H1 (cell line): Measurements from ENCODE around the gene MRRF. TPM values are rescaled to one million over a fixed set of nuclear protein-coding genes. Genes with fewer than 3 reads are reported as not detected.

ENCODE experiments used
- CTCF ChIA-PET: fragments of 300-600 bp; sonication (Branson Sonifier 250); formaldehyde crosslinking; loops from one replicate; lab custom pipeline; 2021; ENCODE audit not compliant: partially characterized antibody; lab: Charles Lee
- POLR2A ChIA-PET: fragments of 300-600 bp; sonication (Branson Sonifier 250); formaldehyde crosslinking; loops from one replicate; lab custom pipeline; 2021; ENCODE audit warnings: inconsistent platforms; ENCODE audit not compliant: partially characterized antibody; lab: Charles Lee
- DNase-seq, 2 experiments: peaks; one replicate each; pipeline versions ENCODE4 v3.0.0 to v3.0.0-alpha.2; 2010 to 2022; ENCODE audit warnings: low spot score in 2 of 2, low read depth in 1 of 2, mixed read lengths in 1 of 2
- FAIRE-seq: peaks from 2 replicates; lab custom pipeline; 2011; peaks lifted over from hg19 to GRCh38; lab: Jason Lieb, UNC
- H2AFZ ChIP-seq: 2 replicates; pipeline ENCODE4 v1.8.1; 2012; ENCODE audit warnings: low read length, inconsistent platforms
- H2AK5ac ChIP-seq: 2 replicates; pipeline ENCODE4 v1.6.1; 2013; ENCODE audit warnings: low read depth, low read length
- H2BK120ac ChIP-seq: replicated peaks from 2 replicates; pipeline ENCODE3; 2013; ENCODE audit warnings: low read depth, low read length, inconsistent platforms
- H2BK12ac ChIP-seq: 2 replicates; pipeline ENCODE4 v1.6.1; 2013; ENCODE audit warnings: low read depth, low read length
- H2BK15ac ChIP-seq: 2 replicates; pipeline ENCODE4 v1.6.1; 2013; ENCODE audit warnings: low read length
- H2BK20ac ChIP-seq: 2 replicates; pipeline ENCODE4 v1.6.1; 2013; ENCODE audit warnings: low read length
- H2BK5ac ChIP-seq: 2 replicates; pipeline ENCODE4 v1.6.1; 2013; ENCODE audit warnings: low read depth, low read length
- H3K14ac ChIP-seq: 2 replicates; pipeline ENCODE4 v1.6.1; 2013; ENCODE audit warnings: inconsistent platforms; ENCODE audit not compliant: insufficient read length
- H3K18ac ChIP-seq: 2 replicates; pipeline ENCODE4 v1.6.1; 2013; ENCODE audit warnings: low read length; ENCODE audit errors: extremely low read depth
- H3K23ac ChIP-seq: 2 replicates; pipeline ENCODE4 v1.6.1; 2013; ENCODE audit warnings: inconsistent platforms; ENCODE audit not compliant: insufficient read length
- H3K23me2 ChIP-seq: 2 replicates; pipeline ENCODE4 v1.6.1; 2013; ENCODE audit warnings: low read depth, low read length
- H3K27ac ChIP-seq: 2 replicates; pipeline ENCODE4 v1.6.1; 2011; ENCODE audit warnings: low read depth, low read length, inconsistent platforms
- H3K27me3 ChIP-seq, 4 experiments: replicated peaks in 1 of 4; 1 replicate in 1 of 4; 2 replicates in 3 of 4; pipeline versions ENCODE4 v1.6.1 to v1.8.1; 2011 to 2013; ENCODE audit warnings: low read length in 3 of 4, mild to moderate bottlenecking in 3 of 4, inconsistent platforms in 2 of 4, mixed read lengths in 2 of 4, moderate library complexity in 1 of 4; ENCODE audit not compliant: control insufficient read depth in 3 of 4, insufficient read depth in 3 of 4; ENCODE audit errors: extremely low read depth in 1 of 4
- H3K36me3 ChIP-seq, 4 experiments: 2 replicates each; pipeline versions ENCODE4 v1.6.1 to v1.8.1; 2011 to 2013; ENCODE audit warnings: mild to moderate bottlenecking in 4 of 4, low read length in 3 of 4, moderate library complexity in 2 of 4, control low read depth in 1 of 4, inconsistent platforms in 1 of 4; ENCODE audit not compliant: insufficient read depth in 4 of 4, control insufficient read depth in 2 of 4
- H3K4ac ChIP-seq: replicated peaks from 2 replicates; pipeline ENCODE3; 2013; ENCODE audit warnings: low read length, low read depth, mixed read lengths, inconsistent platforms; ENCODE audit not compliant: insufficient read length
- H3K4me1 ChIP-seq, 4 experiments: replicated peaks in 1 of 4; 1 replicate in 1 of 4; 2 replicates in 3 of 4; pipeline versions ENCODE4 v1.6.1 to v1.8.1; 2011 to 2013; ENCODE audit warnings: low read length in 3 of 4, inconsistent platforms in 2 of 4, mixed read lengths in 1 of 4; ENCODE audit not compliant: insufficient read depth in 4 of 4, control insufficient read depth in 3 of 4
- H3K4me2 ChIP-seq, 2 experiments: 2 replicates each; pipeline versions ENCODE4 v1.6.1 to v1.8.1; 2011 to 2013; ENCODE audit warnings: low read depth in 2 of 2, low read length in 2 of 2, control low read depth in 1 of 2, inconsistent platforms in 1 of 2, mild to moderate bottlenecking in 1 of 2; ENCODE audit not compliant: insufficient read depth in 1 of 2
- H3K4me3 ChIP-seq, 4 experiments: fragments of 200-600, 300-600 bp in 1 of 4; sonication (generic), shearing (Covaris generic), sonication (Bioruptor Twin) in 1 of 4; 2 replicates each; pipeline versions ENCODE4 v1.5.1 to v1.8.1; 2011 to 2016; ENCODE audit warnings: low read length in 4 of 4, low read depth in 3 of 4, control low read depth in 2 of 4, inconsistent platforms in 2 of 4, mild to moderate bottlenecking in 2 of 4, mixed read lengths in 1 of 4, moderate library complexity in 1 of 4; ENCODE audit not compliant: insufficient read depth in 2 of 4; ENCODE audit errors: extremely low read depth in 1 of 4
- H3K56ac ChIP-seq: replicated peaks from 2 replicates; pipeline ENCODE3; 2013; ENCODE audit warnings: low read depth, mild to moderate bottlenecking, mixed read lengths, low read length, inconsistent platforms; ENCODE audit not compliant: insufficient read length
- H3K79me1 ChIP-seq: 2 replicates; pipeline ENCODE4 v1.6.1; 2013; ENCODE audit warnings: low read depth, low read length, control low read depth
- H3K79me2 ChIP-seq, 2 experiments: 2 replicates each; pipeline versions ENCODE4 v1.6.1 to v1.8.1; 2012 to 2013; ENCODE audit warnings: low read length in 2 of 2, mild to moderate bottlenecking in 2 of 2, inconsistent platforms in 1 of 2; ENCODE audit not compliant: insufficient read depth in 2 of 2, control insufficient read depth in 1 of 2
- H3K9ac ChIP-seq, 4 experiments: replicated peaks in 1 of 4; 1 replicate in 1 of 4; 2 replicates in 3 of 4; pipeline versions ENCODE4 v1.6.1 to v1.8.1; 2011 to 2013; ENCODE audit warnings: low read depth in 3 of 4, low read length in 3 of 4, control low read depth in 2 of 4, mild to moderate bottlenecking in 2 of 4, moderate library complexity in 2 of 4, inconsistent platforms in 1 of 4; ENCODE audit errors: extremely low read depth in 1 of 4
- H3K9me3 ChIP-seq, 2 experiments: 2 replicates each; pipeline versions ENCODE4 v1.6.1 to v1.8.1; 2012 to 2013; ENCODE audit warnings: mild to moderate bottlenecking in 2 of 2, moderate library complexity in 2 of 2, control low read depth in 1 of 2, inconsistent platforms in 1 of 2, low read depth in 1 of 2, low read length in 1 of 2, mixed read lengths in 1 of 2; ENCODE audit not compliant: insufficient read depth in 2 of 2
- H4K20me1 ChIP-seq, 2 experiments: replicated peaks in 1 of 2; 2 replicates each; pipeline versions ENCODE3 to v1.8.1; 2011 to 2013; ENCODE audit warnings: inconsistent platforms in 2 of 2, low read length in 2 of 2, mild to moderate bottlenecking in 1 of 2; ENCODE audit not compliant: insufficient read depth in 2 of 2, control insufficient read depth in 1 of 2
- H4K5ac ChIP-seq: 2 replicates; pipeline ENCODE4 v1.6.1; 2013; ENCODE audit warnings: low read length, low read depth, mixed read lengths, inconsistent platforms; ENCODE audit not compliant: insufficient read length
- H4K8ac ChIP-seq: 2 replicates; pipeline ENCODE4 v1.8.0; 2013; ENCODE audit warnings: mild to moderate bottlenecking, moderate library complexity, low read length, inconsistent platforms; ENCODE audit not compliant: insufficient read depth; ENCODE audit errors: extremely low read depth
- H4K91ac ChIP-seq: replicated peaks from 2 replicates; pipeline ENCODE3; 2013; ENCODE audit warnings: low read length, mixed read lengths, inconsistent platforms; ENCODE audit not compliant: insufficient read length
- CTBP2 ChIP-seq: IDR thresholded peaks from 2 replicates; pipeline ENCODE4 v1.7.0; 2011; ENCODE audit warnings: borderline replicate concordance, mild to moderate bottlenecking, moderate library complexity, mixed read lengths, low read length; ENCODE audit not compliant: insufficient read depth, insufficient read length
- RNF2 ChIP-seq: fragments of 200-900, 300-1000 bp; sonication (generic); IDR thresholded peaks from 2 replicates; pipeline ENCODE4 v1.7.1; 2016; ENCODE audit warnings: borderline replicate concordance, low read depth, mild to moderate bottlenecking, antibody characterized with exemption, low read length; ENCODE audit not compliant: poor library complexity, severe bottlenecking; ENCODE audit errors: missing control alignments
- SIX5 ChIP-seq: IDR thresholded peaks from 2 replicates; pipeline ENCODE4 v1.6.1; 2011; ENCODE audit warnings: mild to moderate bottlenecking, low read depth, low read length
- TAF7 ChIP-seq: optimal IDR thresholded peaks from 2 replicates; pipeline ENCODE3; 2011; ENCODE audit warnings: low read depth, mild to moderate bottlenecking, inconsistent platforms, low read length, moderate library complexity, borderline replicate concordance
- WGBS, 2 experiments: shearing (Covaris generic) in 1 of 2; methylation state at CpG; one replicate each; pipeline versions ENCODE4 v1.1.6 to v1.1.7; 2013 to 2015; ENCODE audit warnings: low lambda C conversion rate in 2 of 2, mixed read lengths in 2 of 2, inconsistent platforms in 1 of 2, low coverage in 1 of 2, missing lambda C conversion rate in 1 of 2; ENCODE audit not compliant: insufficient replicate concordance in 2 of 2, insufficient coverage in 1 of 2, insufficient read length in 1 of 2; ENCODE audit errors: extremely low coverage in 1 of 2, missing lambda C conversion rate in 1 of 2; 5-methylcytosine and 5-hydroxymethylcytosine counted together
- polyA plus RNA-seq, 7 experiments: library from polyadenylated mRNA; depleted of rRNA in 3 of 7; stranded (reverse) in 5 of 7; unstranded in 2 of 7; fragments of >200 nt in 5 of 7; fragments of 200-250 nt in 2 of 7; gene quantifications; 1 replicate in 5 of 7; 2 replicates in 1 of 7; 4 replicates in 1 of 7; pipeline versions ENCODE4 v1.2.1 to v1.2.3, GENCODE V29; 2011 to 2013; ENCODE audit warnings: missing spikeins in 2 of 7, mixed read lengths in 2 of 7
- total RNA-seq: library from RNA; stranded (reverse); fragmentation: NEBNext Ultra II Directional; extraction: Animal tissue kit (Norgen Biotek cat#: 25700); gene quantifications from 2 replicates; pipeline ENCODE4 v1.2.1, GENCODE V29; 2021

Gene MRRF
- total and polyA plus RNA-seq, 2 of the 8 experiments (the other 6 are each of a cell fraction or from before 2014, with no cell fraction given): 29.4 to 47.8 TPM

DNA sequence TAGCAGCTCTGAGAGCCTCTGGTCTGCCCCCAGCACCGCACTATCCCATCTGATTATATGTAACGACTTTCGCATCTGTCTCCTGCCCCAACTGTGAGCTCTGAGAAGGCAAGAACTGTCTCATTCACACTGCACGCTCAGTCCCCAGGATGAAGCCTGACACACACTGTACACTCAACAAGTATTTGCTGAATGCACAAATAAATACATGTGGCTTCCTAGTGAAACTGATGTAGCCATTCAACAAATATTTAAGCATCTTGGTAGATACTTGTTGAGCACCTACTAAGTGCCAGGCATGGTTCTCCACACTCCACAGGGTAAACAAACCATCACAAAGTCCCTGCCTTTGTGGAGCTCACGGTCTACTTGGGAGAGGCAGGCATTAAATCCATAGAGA lies 71.5 kb downstream of the MRRF start:
- H2BK20ac ChIP-seq: 0 out of 2 replicates have a peak overlapping the region, but pooled peaks have one; percentile 43
- H3K27me3 ChIP-seq: 0 out of 7 replicates have a peak, but pooled peaks cover 0 to 2% (median 0%) of the 10 kb centered on the region in 4 experiments
- TF ChIP-seq SIX5: no peak
- no peak for TF ChIP-seq RNF2
- no peak for TF ChIP-seq CTBP2
- no peak for TF ChIP-seq TAF7
- H2BK120ac ChIP-seq: no peak overlapping the region
- no peaks in the 10 kb centered on the region for H3K36me3 ChIP-seq
- H3K4me2 ChIP-seq: peak overlapping the region; percentile 60; a peak in 2 of 4 replicates
- no peak overlapping the region for H2AK5ac ChIP-seq
- H4K91ac ChIP-seq: peak overlapping the region; percentile 44
- H4K20me1 ChIP-seq: no peaks in the 10 kb centered on the region
- no peak overlapping the region for H2AFZ ChIP-seq
- H3K27ac ChIP-seq: no peak overlapping the region
- peaks cover 17 to 47% (median 26%) of the 10 kb centered on the region in 4 experiments for H3K4me1 ChIP-seq
- H3K18ac ChIP-seq: no peak overlapping the region; the same call in none of the 2 replicates
- H3K4ac ChIP-seq: no peak overlapping the region
- no peak overlapping the region for H3K14ac ChIP-seq
- no peak overlapping the region for H3K56ac ChIP-seq
- H3K4me3 ChIP-seq: no peak overlapping the region
- WGBS, 2 experiments: 87% methylated on average over 5 of the region's 5 CpGs; no CpG with 5 or more reads in 1 of the 2 experiments
- no peaks in the 10 kb centered on the region for H3K79me2 ChIP-seq
- CTCF ChIA-PET: interaction anchor here (0.6 to 25.6 kb wide), 9 partner anchors 12 to 237 kb away, joined by 3 to 544 read pairs (median 4); no protein-coding TSS in a partner anchor
- H3K9ac ChIP-seq: no peak overlapping the region
- H3K23ac ChIP-seq: no peak overlapping the region
- POLR2A ChIA-PET: interaction anchor here (0.9 to 2.4 kb wide), 5 partner anchors 8 to 71 kb away, joined by 3 to 8 read pairs (median 6); partner anchors contain the start of genes MRRF and RBM18
- H4K5ac ChIP-seq: no peak overlapping the region
- H2BK12ac ChIP-seq: peak overlapping the region; percentile 83; the same call in 1 of the 2 replicates
- no peak overlapping the region for H4K8ac ChIP-seq
- H3K79me1 ChIP-seq: no peaks in the 10 kb centered on the region
- DNase-seq: no peak
- no peak for FAIRE-seq
- no peaks in the 10 kb centered on the region for H3K9me3 ChIP-seq
- H2BK5ac ChIP-seq: no peak overlapping the region; the same call in 1 of the 2 replicates
- H2BK15ac ChIP-seq: peak overlapping the region; percentile 53; the same call in 1 of the 2 replicates
- H3K23me2 ChIP-seq: no peaks in the 10 kb centered on the region; the same call in 1 of the 2 replicates
